Measurements from ENCODE around the gene SPTLC3.

DNA sequence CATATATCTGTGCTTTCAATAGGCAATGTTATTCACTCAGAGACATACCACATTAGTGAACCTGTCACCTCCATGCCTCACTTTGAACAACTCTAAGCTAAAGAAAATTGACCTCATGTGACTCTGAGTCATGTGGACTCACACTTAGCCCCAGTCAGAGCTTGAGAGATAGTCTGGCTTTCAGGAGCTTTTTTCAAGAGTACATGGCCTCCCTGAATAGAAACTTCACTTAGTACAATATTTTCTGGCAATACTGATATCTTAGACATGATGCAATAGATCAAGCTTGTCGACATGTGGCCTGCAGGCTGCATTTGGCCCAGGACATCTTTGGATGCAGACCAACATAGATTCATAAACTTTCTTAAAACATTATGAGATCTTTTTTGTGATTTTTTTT lies 8.5 kb downstream of the SPTLC3 start:
- no peak for TF ChIP-seq CTCF (IDR thresholded peaks at IDR 0.05)
- no peak for TF ChIP-seq MXI1 (IDR thresholded peaks at IDR 0.05; ENCODE audit: low read depth, low read length)
- TF ChIP-seq YY1 (IDR thresholded peaks at IDR 0.05; ENCODE audit: low read depth) = no peak
- TF ChIP-seq RAD21 (IDR thresholded peaks at IDR 0.05; ENCODE audit: low read length) = no peak
- no peak for TF ChIP-seq RCOR1 (IDR thresholded peaks at IDR 0.05; ENCODE audit: low read length)
- no peak for TF ChIP-seq POLR2AphosphoS5 (IDR thresholded peaks at IDR 0.05; ENCODE audit: low read depth, low read length)
- no peak for TF ChIP-seq FOXM1 (IDR thresholded peaks at IDR 0.05; ENCODE audit: low read depth)
- TF ChIP-seq RXRA (IDR thresholded peaks at IDR 0.05; ENCODE audit: borderline replicate concordance, low read depth) = no peak
- no peak for TF ChIP-seq GABPA (IDR thresholded peaks at IDR 0.05; ENCODE audit: low read depth)
- no peak for TF ChIP-seq CHD2 (IDR thresholded peaks at IDR 0.05; ENCODE audit: low read length, partially characterized antibody)
- TF ChIP-seq EZH2phosphoT487 (IDR thresholded peaks at IDR 0.05; ENCODE audit: borderline replicate concordance, low read depth) = no peak
- no peak for TF ChIP-seq RFX5 (IDR thresholded peaks at IDR 0.05; ENCODE audit: low read length)
- TF ChIP-seq GATA2 (CRISPR knock-in tag; IDR thresholded peaks at IDR 0.05) = no peak
- TF ChIP-seq REST (IDR thresholded peaks at IDR 0.05; ENCODE audit: low read depth, low read length) = no peak

Data from SK-N-SH (cell line).